Measurements from ENCODE around the gene DAZAP1.

DNA sequence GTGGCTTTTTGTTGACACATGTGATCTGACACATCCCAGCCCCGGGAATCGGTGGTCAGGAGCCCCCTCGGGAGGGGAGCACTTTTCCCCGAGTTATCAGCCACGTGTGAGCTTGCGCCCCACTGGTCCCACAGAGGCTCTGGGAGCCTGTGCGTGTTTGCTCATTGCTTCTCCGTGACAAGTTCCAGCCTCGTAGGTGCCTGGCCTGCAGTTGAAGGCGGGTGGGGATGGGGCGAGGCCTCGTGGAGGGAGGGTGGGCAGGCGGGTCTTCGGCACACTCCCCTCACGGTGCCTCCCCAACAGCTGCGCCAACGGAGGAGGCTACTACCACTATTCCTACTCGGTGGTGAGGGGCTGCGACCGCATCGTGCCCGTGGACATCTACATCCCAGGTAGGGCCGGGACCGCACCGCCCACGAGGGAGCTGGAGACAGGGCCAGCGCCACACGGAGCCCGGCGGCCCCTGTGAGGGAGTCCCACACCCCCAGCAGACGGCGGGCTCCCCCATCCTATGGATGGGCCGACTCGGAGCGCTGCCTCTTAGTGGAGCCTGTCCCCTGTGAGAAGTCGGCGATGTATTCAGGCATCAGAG, 14.4 kb upstream of the DAZAP1 start:
- TF ChIP-seq, protein P1, sequence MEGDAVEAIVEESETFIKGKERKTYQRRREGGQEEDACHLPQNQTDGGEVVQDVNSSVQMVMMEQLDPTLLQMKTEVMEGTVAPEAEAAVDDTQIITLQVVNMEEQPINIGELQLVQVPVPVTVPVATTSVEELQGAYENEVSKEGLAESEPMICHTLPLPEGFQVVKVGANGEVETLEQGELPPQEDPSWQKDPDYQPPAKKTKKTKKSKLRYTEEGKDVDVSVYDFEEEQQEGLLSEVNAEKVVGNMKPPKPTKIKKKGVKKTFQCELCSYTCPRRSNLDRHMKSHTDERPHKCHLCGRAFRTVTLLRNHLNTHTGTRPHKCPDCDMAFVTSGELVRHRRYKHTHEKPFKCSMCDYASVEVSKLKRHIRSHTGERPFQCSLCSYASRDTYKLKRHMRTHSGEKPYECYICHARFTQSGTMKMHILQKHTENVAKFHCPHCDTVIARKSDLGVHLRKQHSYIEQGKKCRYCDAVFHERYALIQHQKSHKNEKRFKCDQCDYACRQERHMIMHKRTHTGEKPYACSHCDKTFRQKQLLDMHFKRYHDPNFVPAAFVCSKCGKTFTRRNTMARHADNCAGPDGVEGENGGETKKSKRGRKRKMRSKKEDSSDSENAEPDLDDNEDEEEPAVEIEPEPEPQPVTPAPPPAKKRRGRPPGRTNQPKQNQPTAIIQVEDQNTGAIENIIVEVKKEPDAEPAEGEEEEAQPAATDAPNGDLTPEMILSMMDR (IDR thresholded peaks at IDR 0.05) = no peak
- no peak for TF ChIP-seq POLR2A (IDR thresholded peaks at IDR 0.05)
- no peak for TF ChIP-seq EP300 (IDR thresholded peaks at IDR 0.05)

Data from ovary (tissue), 3 donors.